Measurements from ENCODE around the gene UACA.

GRCh38 chr15:70720228-70721016 is 42.9 kb downstream of the UACA start:
- TF ChIP-seq CTCF (IDR thresholded peaks at IDR 0.05) (no peak), POLR2A (IDR thresholded peaks at IDR 0.05) (no peak)
